Cardiac fibroblast (primary cell): Measurements from ENCODE around the gene RAB43.
"Not testable (repeated sequence)": the region's sequence is repeated elsewhere in the genome, so short reads cannot be mapped to it uniquely, and the experiment has no call there.

Experiments
- DNase-seq, 2 donors: peaks; one replicate each; pipeline versions ENCODE4 v3.0.0 to v3.0.0-alpha.2; 2010; ENCODE audit warnings: low read depth in 2 of 2
- H3K4me3 ChIP-seq, 2 donors: replicated peaks in 1 of 2; 1 replicate in 1 of 2; 2 replicates in 1 of 2; pipeline ENCODE4 v1.5.1; 2011; ENCODE audit warnings: low read depth in 2 of 2, low read length in 2 of 2, mild to moderate bottlenecking in 2 of 2, moderate library complexity in 1 of 2
- CTCF ChIP-seq: IDR thresholded peaks from one replicate; pipeline ENCODE4 v1.5.1; 2011; ENCODE audit warnings: low read depth, mild to moderate bottlenecking, low read length, inconsistent platforms

The RAB43 gene

DNA sequence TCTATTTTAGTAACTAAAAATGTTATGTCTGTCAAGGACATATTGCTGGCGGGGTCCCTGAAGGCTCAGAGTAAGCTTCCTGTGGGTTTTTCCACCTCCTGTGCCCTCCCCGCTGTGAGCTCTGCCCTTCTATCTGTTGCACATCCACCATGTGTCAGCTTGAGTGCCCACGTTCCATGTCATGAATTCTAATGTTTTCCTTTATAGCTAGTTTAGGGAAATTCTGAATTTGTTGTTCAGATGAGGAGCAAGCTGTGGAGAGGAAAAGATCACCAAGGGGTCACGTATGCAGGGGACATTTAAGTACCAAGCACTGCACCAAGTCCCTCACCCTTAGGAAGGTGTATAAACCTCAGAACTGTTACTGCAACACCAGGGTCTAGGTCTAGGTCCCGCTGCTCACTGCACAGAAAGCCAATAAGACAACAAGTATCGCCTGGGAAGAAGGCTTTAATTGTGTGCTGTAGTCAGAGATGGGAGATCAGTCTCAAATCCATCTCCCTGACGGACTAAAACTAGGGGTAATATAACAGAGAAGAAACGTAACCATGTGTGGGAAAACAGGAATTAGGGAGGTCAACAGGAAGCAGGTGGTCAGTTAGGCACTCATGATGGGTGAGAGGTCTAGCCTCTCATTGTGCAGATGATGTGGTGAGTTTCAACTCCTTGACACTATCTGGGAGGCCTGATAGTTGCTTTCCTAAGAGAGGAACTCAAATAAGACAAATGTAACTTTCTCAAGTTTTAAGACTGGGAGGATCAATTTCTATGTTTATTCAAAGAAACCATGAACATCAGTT, 51.3 kb downstream of the RAB43 start:
- no peak for TF ChIP-seq CTCF
- no peak overlapping the region for H3K4me3 ChIP-seq
- no peak for DNase-seq

DNA sequence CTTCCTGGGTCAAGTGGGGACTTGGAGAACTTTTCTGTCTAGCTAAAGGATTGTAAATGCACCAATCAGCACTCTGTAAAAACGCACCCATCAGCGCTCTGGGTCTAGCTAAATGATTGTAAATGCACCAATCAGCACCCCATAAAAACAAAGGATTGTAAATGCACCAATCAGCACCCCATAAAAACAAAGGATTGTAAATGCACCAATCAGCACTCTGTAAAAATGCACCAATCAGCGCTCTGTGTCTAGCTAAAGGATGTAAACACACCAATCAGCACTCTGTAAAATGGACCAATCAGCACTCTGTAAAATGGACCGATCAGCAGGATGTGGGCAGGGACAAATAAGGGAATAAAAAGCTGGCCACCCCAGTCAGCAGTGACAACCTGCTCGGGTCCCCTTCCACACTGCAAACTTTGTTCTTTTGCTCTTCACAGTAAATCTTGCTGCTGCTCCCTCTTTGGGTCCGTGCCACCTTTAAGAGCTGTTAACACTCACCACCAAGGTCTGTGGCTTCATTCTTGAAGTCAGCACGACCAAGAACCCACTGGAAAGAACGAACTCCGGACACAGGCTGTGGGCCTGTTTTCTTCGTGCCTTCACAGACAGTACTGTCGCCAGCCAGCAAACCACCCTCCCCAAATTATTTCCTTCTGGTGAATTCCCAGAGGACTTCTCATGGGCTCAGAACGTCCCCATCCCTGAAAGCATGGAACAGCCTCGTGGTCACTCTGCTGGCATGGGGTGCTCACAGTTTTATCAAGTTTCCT, 52.1 kb downstream of the RAB43 start:
- not testable (repeated sequence) for DNase-seq, H3K4me3 ChIP-seq

DNA sequence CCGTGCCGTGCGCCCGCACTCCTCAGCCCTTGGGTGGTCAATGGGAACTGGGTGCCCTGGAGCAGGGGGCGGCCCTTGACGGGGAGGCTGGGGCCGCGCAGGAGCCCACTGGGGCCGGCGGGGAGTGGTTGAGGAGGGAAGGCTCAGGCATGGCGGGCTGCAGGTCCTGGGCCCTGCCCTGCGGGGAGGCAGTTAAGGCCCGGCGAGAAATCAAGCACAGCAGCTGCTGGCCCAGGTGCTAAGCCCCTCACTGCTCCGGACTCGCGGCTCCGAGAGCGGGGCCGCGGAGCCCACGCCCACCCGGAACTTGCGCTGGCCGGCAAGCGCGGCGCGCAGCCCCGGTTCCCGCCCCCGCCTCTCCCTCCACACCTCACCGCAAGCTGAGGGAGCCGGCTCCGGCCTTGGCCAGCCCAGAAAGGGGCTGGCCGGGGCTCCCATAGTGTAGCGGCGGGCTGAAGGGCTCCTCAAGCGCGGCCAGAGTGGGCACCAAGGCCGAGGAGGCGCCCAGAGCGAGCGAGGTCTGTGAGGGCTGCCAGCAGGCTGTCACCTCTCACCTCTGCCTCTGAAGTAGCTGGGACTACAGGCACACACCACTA, 53.2 kb downstream of the RAB43 start:
- no peak for TF ChIP-seq CTCF
- peak in 1 of 2 donors; percentile 25 for DNase-seq
- peak overlapping the region; percentile 20 to 32 for H3K4me3 ChIP-seq

DNA sequence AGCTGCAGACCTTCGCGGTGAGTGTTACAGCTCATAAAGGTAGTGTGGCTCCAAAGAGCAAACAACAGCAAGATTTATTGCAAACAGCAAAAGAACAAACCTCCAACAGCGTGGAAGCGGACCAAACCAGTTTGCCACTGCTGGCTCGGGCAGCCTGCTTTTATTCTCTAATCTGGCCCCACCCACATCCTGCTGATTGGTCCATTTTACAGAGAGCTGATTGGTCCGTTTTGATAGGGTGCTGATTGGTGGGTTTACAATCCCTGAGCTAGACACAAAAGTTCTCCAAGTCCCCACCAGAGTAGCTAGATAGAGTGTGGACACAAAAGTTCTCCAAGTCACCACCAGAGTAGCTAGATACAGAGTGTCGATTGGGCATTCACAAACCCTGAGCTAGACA, 53.9 kb downstream of the RAB43 start:
- DNase-seq, H3K4me3 ChIP-seq: not testable (repeated sequence)

- TF ChIP-seq CTCF, result no peak
- no peak for DNase-seq
- H3K4me3 ChIP-seq, result no peak overlapping the region
These were observed 55.9 kb downstream of the RAB43 start for GRCh38 chr3:129065720-129066073.

- DNase-seq, result no peak
- TF ChIP-seq CTCF, result no peak
These were observed 56.4 kb downstream of the RAB43 start for GRCh38 chr3:129065016-129065719.

DNA sequence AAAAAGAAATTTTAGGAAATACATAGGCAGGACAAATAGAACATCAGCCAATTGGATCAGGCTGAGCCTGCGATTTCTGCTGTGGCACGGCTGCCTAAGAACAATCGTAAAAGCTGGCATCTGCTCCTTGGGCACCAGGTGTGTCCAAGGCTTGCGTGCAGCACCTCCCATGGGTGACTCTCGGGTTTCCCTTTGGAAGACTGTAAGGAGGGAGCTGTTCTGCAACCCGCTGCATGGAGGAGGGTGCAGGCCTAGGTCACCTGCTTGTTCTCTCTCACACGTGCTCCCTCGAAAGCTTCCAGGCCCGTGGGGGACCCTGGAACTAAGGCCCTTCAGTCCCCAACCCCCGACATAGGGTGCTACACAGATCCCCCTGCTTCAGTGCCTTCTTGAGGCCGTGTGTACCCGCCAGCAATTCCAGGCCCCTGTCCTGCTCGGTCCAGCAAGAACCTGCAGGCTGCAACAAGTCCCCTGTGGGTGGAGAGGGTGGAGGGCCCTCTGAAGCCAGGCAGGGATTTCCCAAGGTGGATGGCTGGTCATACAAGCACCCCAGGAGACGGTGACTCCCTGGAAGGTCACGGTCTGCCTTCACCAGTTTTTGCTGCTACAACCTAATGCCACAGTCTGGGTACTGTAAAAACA, 57.6 kb downstream of the RAB43 start:
- no peak overlapping the region for H3K4me3 ChIP-seq
- no peak for DNase-seq
- TF ChIP-seq CTCF, result no peak

More at GRCh38 chr3:129065016-129065719, 56.4 kb downstream of the RAB43 start:
- no peak overlapping the region for H3K4me3 ChIP-seq
